ENCODE measurements around the gene ASH1L.

Gene ASH1L

DNA sequence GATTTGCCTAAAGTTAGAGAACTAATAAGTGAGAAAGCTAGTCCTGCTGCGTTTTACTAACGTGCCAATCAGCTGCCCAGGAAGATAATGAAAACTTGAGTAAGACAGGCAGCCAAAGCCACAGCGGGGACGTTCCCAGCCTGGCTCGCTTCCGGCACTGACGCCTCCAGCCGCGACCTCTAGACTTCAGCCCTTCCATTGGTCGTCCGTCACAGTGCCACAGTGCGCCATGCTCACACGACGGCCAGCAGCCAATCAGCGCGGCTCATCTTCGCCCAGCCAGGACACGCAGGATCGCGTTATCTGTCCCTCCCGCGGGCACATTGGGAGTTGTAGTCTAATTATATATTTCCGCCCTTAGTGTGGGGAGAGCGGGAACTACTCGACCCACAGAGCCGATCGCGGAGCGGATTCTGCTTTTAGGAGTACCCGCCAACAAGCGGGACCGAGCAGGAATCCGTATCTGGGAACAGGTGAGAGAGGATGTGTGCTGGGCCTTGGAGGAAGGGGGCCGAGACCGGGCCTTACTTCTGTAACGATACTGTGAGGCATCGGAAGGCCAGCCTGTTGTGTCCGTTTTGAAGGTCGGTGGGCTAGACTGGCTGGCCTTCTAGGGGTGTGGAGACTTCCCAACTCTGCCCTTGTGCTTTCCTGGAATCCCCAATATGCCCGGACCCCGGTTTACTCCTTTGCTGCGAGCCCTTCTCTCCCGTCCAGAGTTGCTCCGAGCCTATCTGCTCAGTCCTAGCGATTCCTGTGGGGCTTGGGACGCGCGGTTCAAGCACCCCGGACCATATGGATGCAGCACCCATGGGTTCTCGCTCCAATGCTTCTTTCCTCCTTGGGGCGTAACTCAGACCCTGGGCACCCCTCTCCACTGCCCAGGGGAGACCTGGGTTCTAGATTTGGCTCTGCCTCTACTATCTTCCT, 253.8 kb downstream of the ASH1L start, which contains the start of gene FDPS (continued):
- TF ChIP-seq ZBTB11 (tag by site-specific recombination; conservative IDR thresholded peaks at IDR 0.05; ENCODE audit: low read depth): peak; percentile 67
- TF ChIP-seq ZNF660 (tag by site-specific recombination; IDR thresholded peaks at IDR 0.05): peak; percentile 29
- no peak for TF ChIP-seq ZFP3 (tag by site-specific recombination; IDR thresholded peaks at IDR 0.05; ENCODE audit: low read depth)
- no peak for TF ChIP-seq ZNF843 (tag by site-specific recombination; IDR thresholded peaks at IDR 0.05)
- peak; percentile 79 for TF ChIP-seq ZNF341 (tag by site-specific recombination; IDR thresholded peaks at IDR 0.05; ENCODE audit: low read depth)
- TF ChIP-seq, protein P1, sequence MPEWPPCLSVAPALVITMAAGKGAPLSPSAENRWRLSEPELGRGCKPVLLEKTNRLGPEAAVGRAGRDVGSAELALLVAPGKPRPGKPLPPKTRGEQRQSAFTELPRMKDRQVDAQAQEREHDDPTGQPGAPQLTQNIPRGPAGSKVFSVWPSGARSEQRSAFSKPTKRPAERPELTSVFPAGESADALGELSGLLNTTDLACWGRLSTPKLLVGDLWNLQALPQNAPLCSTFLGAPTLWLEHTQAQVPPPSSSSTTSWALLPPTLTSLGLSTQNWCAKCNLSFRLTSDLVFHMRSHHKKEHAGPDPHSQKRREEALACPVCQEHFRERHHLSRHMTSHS (tag by site-specific recombination; IDR thresholded peaks at IDR 0.05): no peak
- TF ChIP-seq TCF7L2 (IDR thresholded peaks at IDR 0.05; ENCODE audit: borderline replicate concordance, low read depth, low read length): no peak
- no peak for TF ChIP-seq ZNF830 (tag by site-specific recombination; IDR thresholded peaks at IDR 0.05; ENCODE audit: low read depth)
- TF ChIP-seq MZF1 (tag by site-specific recombination; IDR thresholded peaks at IDR 0.05; ENCODE audit: borderline replicate concordance): no peak
- peak; percentile 53; the same call in 1 of the 2 replicates for TF ChIP-seq ZNF394 (tag by site-specific recombination; IDR thresholded peaks at IDR 0.05; ENCODE audit: borderline replicate concordance)
- TF ChIP-seq, protein P2, sequence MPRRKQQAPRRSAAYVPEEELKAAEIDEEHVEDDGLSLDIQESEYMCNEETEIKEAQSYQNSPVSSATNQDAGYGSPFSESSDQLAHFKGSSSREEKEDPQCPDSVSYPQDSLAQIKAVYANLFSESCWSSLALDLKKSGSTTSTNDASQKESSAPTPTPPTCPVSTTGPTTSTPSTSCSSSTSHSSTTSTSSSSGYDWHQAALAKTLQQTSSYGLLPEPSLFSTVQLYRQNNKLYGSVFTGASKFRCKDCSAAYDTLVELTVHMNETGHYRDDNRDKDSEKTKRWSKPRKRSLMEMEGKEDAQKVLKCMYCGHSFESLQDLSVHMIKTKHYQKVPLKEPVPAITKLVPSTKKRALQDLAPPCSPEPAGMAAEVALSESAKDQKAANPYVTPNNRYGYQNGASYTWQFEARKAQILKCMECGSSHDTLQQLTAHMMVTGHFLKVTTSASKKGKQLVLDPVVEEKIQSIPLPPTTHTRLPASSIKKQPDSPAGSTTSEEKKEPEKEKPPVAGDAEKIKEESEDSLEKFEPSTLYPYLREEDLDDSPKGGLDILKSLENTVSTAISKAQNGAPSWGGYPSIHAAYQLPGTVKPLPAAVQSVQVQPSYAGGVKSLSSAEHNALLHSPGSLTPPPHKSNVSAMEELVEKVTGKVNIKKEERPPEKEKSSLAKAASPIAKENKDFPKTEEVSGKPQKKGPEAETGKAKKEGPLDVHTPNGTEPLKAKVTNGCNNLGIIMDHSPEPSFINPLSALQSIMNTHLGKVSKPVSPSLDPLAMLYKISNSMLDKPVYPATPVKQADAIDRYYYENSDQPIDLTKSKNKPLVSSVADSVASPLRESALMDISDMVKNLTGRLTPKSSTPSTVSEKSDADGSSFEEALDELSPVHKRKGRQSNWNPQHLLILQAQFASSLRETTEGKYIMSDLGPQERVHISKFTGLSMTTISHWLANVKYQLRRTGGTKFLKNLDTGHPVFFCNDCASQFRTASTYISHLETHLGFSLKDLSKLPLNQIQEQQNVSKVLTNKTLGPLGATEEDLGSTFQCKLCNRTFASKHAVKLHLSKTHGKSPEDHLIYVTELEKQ (tag by site-specific recombination; IDR thresholded peaks at IDR 0.05; ENCODE audit: borderline replicate concordance): peak; percentile 51; the same call in 1 of the 2 replicates
- no peak for TF ChIP-seq ZNF48 (tag by site-specific recombination; IDR thresholded peaks at IDR 0.05)
- TF ChIP-seq, protein P3, sequence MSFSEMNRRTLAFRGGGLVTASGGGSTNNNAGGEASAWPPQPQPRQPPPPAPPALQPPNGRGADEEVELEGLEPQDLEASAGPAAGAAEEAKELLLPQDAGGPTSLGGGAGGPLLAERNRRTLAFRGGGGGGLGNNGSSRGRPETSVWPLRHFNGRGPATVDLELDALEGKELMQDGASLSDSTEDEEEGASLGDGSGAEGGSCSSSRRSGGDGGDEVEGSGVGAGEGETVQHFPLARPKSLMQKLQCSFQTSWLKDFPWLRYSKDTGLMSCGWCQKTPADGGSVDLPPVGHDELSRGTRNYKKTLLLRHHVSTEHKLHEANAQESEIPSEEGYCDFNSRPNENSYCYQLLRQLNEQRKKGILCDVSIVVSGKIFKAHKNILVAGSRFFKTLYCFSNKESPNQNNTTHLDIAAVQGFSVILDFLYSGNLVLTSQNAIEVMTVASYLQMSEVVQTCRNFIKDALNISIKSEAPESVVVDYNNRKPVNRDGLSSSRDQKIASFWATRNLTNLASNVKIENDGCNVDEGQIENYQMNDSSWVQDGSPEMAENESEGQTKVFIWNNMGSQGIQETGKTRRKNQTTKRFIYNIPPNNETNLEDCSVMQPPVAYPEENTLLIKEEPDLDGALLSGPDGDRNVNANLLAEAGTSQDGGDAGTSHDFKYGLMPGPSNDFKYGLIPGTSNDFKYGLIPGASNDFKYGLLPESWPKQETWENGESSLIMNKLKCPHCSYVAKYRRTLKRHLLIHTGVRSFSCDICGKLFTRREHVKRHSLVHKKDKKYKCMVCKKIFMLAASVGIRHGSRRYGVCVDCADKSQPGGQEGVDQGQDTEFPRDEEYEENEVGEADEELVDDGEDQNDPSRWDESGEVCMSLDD (tag by site-specific recombination; IDR thresholded peaks at IDR 0.05): 0 out of 2 replicates have a peak, but pooled peaks have one; percentile 57
- TF ChIP-seq IKZF3 (tag by site-specific recombination; IDR thresholded peaks at IDR 0.05): 0 out of 2 replicates have a peak, but pooled peaks have one; percentile 44
- TF ChIP-seq ZIC2 (tag by site-specific recombination; IDR thresholded peaks at IDR 0.05): peak; percentile 79
- no peak for TF ChIP-seq FEZF1 (tag by site-specific recombination; IDR thresholded peaks at IDR 0.05)
- TF ChIP-seq, protein P4, sequence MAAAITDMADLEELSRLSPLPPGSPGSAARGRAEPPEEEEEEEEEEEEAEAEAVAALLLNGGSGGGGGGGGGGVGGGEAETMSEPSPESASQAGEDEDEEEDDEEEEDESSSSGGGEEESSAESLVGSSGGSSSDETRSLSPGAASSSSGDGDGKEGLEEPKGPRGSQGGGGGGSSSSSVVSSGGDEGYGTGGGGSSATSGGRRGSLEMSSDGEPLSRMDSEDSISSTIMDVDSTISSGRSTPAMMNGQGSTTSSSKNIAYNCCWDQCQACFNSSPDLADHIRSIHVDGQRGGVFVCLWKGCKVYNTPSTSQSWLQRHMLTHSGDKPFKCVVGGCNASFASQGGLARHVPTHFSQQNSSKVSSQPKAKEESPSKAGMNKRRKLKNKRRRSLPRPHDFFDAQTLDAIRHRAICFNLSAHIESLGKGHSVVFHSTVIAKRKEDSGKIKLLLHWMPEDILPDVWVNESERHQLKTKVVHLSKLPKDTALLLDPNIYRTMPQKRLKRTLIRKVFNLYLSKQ (tag by site-specific recombination; IDR thresholded peaks at IDR 0.05; ENCODE audit: borderline replicate concordance): no peak
- TF ChIP-seq SETDB1 (IDR thresholded peaks at IDR 0.05; ENCODE audit: insufficient read length, low read length): no peak
- TF ChIP-seq ZEB2 (tag by site-specific recombination; IDR thresholded peaks at IDR 0.05): no peak
- TF ChIP-seq PATZ1 (tag by site-specific recombination; IDR thresholded peaks at IDR 0.05): peak; percentile 26
- 0 out of 2 replicates have a peak, but pooled peaks have one; percentile 39 for TF ChIP-seq YY1 (tag by site-specific recombination; IDR thresholded peaks at IDR 0.05)
